ENCODE data around the gene CCR5AS.

GRCh38 chr3:46338840-46339239 lies 68.0 kb downstream of the CCR5AS start:
- TF ChIP-seq CTCF (IDR thresholded peaks at IDR 0.05; ENCODE audit: borderline replicate concordance, extremely low read depth, low read length, poor library complexity, severe bottlenecking) = no peak
- TF ChIP-seq EZH2 (IDR thresholded peaks at IDR 0.05; ENCODE audit: borderline replicate concordance, low read depth, low read length, severe bottlenecking) = no peak
